GM12878 (cell line): ENCODE measurements around the gene GGNBP2. TPM values are rescaled to one million over a fixed set of nuclear protein-coding genes. Genes with fewer than 3 reads are reported as not detected.

ENCODE experiments used
- ATAC-seq: fragments of 200-7000 bp; cut with Tn5 transposase; 3 replicates; pipeline ENCODE4 v1.9.1; 2020; ENCODE audit warnings: mild to moderate bottlenecking, moderate library complexity
- BruUV-seq: library from RNA; stranded (reverse); fragments of 400-500 nt; replicated peaks from 2 replicates; lab custom pipeline; 2021; lab: Mats Ljungman, UMichigan
- CTCF ChIA-PET: fragments of 300-600 bp; sonication (Branson Sonifier 250); formaldehyde crosslinking; extraction: SDS; loops from one replicate; lab custom pipeline; 2021; ENCODE audit warnings: inconsistent platforms; lab: Yijun Ruan, JAX
- POLR2A ChIA-PET: fragments of 350-600 bp; formaldehyde crosslinking; extraction: SDS; loops from one replicate; lab custom pipeline; 2021; ENCODE audit warnings: inconsistent platforms; lab: Charles Lee
- RAD21 ChIA-PET: fragments of 300-600 bp; sonication (Branson Sonifier 250); formaldehyde crosslinking; loops from one replicate; lab custom pipeline; 2023; ENCODE audit warnings: antibody characterized with exemption; ENCODE audit not compliant: unreplicated experiment; lab: Charles Lee
- SMC1A ChIA-PET: fragments of 300-600 bp; sonication (Branson Sonifier 250); formaldehyde crosslinking; loops from one replicate; lab custom pipeline; 2023; ENCODE audit not compliant: unreplicated experiment, uncharacterized antibody; lab: Charles Lee
- DNase-seq: peaks from one replicate; pipeline ENCODE4 v3.0.0-alpha.2; 2011; ENCODE audit warnings: low read depth, low spot score
- FAIRE-seq: peaks from 3 replicates; lab custom pipeline; 2011; peaks lifted over from hg19 to GRCh38; lab: Jason Lieb, UNC
- H2AFZ ChIP-seq: 2 replicates; pipeline ENCODE4 v1.6.0; 2011; ENCODE audit warnings: low read depth, low read length, control low read depth; ENCODE audit not compliant: control insufficient read depth
- H3K27ac ChIP-seq: 2 replicates; pipeline ENCODE4 v1.5.1; 2011; ENCODE audit warnings: control low read depth; ENCODE audit not compliant: control insufficient read depth, insufficient read depth
- H3K27me3 ChIP-seq, 2 experiments: replicated peaks in 1 of 2; 2 replicates each; pipeline versions ENCODE4 v1.6.0 to v1.6.1; 2011; ENCODE audit warnings: low read length in 1 of 2; ENCODE audit not compliant: control insufficient read depth in 2 of 2, insufficient read depth in 2 of 2
- H3K36me3 ChIP-seq, 2 experiments: 2 replicates each; pipeline ENCODE4 v1.5.1; 2011; ENCODE audit warnings: low read length in 1 of 2; ENCODE audit not compliant: control insufficient read depth in 2 of 2, insufficient read depth in 2 of 2
- H3K4me1 ChIP-seq: 2 replicates; pipeline ENCODE4 v1.6.1; 2011; ENCODE audit warnings: mild to moderate bottlenecking, low read length, moderate library complexity, mixed read lengths; ENCODE audit not compliant: control insufficient read depth, insufficient read depth
- H3K4me2 ChIP-seq: 2 replicates; pipeline ENCODE4 v1.6.0; 2011; ENCODE audit warnings: control low read depth; ENCODE audit not compliant: control insufficient read depth, insufficient read depth
- H3K4me3 ChIP-seq: fragments of 200-600 bp; sonication (generic); 2 replicates; pipeline ENCODE4 v1.5.1; 2016
- H3K79me2 ChIP-seq: 2 replicates; pipeline ENCODE4 v1.6.0; 2011; ENCODE audit warnings: low read length; ENCODE audit not compliant: control insufficient read depth, insufficient read depth
- H3K9ac ChIP-seq: 2 replicates; pipeline ENCODE4 v1.8.0; 2011; ENCODE audit warnings: low read length, control low read depth, mixed read lengths; ENCODE audit not compliant: control insufficient read depth, insufficient read depth
- H3K9me3 ChIP-seq: replicated peaks from 3 replicates; pipeline ENCODE4 v1.5.1; 2011; ENCODE audit warnings: mild to moderate bottlenecking, low read length; ENCODE audit not compliant: control insufficient read depth, insufficient read depth
- H4K20me1 ChIP-seq: 2 replicates; pipeline ENCODE4 v1.6.0; 2011; ENCODE audit not compliant: control insufficient read depth, insufficient read depth
- MEF2A ChIP-seq: IDR thresholded peaks from 2 replicates; pipeline ENCODE4 v1.6.1; 2011; ENCODE audit warnings: low read depth, mild to moderate bottlenecking, low read length, moderate library complexity; ENCODE audit not compliant: insufficient read depth
- MXI1 ChIP-seq: fragments of 150-350 bp; IDR thresholded peaks from 2 replicates; pipeline ENCODE4 v1.6.1; 2011; ENCODE audit warnings: low read depth, mild to moderate bottlenecking, inconsistent platforms, low read length, improper control_type of control experiment
- NFYB ChIP-seq: IDR thresholded peaks from 2 replicates; pipeline ENCODE4 v1.6.1; 2011; ENCODE audit warnings: low read depth, mild to moderate bottlenecking, low read length, improper control_type of control experiment, moderate library complexity; ENCODE audit not compliant: insufficient read depth
- PAX5 ChIP-seq: IDR thresholded peaks from 2 replicates; pipeline ENCODE4 v1.6.1; 2011; ENCODE audit warnings: low read depth, low read length, borderline replicate concordance
- POLR2AphosphoS2 ChIP-seq: IDR thresholded peaks from 2 replicates; pipeline ENCODE4 v1.6.1; 2011; ENCODE audit warnings: low read depth, mild to moderate bottlenecking, low read length, improper control_type of control experiment, moderate library complexity
- SMC3 ChIP-seq: IDR thresholded peaks from 2 replicates; pipeline ENCODE4 v1.6.1; 2011; ENCODE audit warnings: low read length, improper control_type of control experiment, borderline replicate concordance
- SREBF1 ChIP-seq: IDR thresholded peaks from 2 replicates; pipeline ENCODE4 v1.6.1; 2012; ENCODE audit warnings: mild to moderate bottlenecking, low read length
- SREBF2 ChIP-seq: IDR thresholded peaks from 2 replicates; pipeline ENCODE4 v1.6.1; 2012; ENCODE audit warnings: mild to moderate bottlenecking, low read length
- TCF7 ChIP-seq: IDR thresholded peaks from 2 replicates; pipeline ENCODE4 v1.6.1; 2014; ENCODE audit warnings: antibody characterized with exemption, borderline replicate concordance
- ZNF274 ChIP-seq: IDR thresholded peaks from one replicate; pipeline ENCODE4 v1.8.0; 2011; ENCODE audit not compliant: insufficient read length, insufficient read depth
- WGBS: methylation state at CpG from one replicate; pipeline ENCODE4 v1.1.6; 2016; ENCODE audit warnings: low lambda C conversion rate; ENCODE audit not compliant: insufficient replicate concordance, insufficient coverage; ENCODE audit errors: missing lambda C conversion rate; 5-methylcytosine and 5-hydroxymethylcytosine counted together
- in situ Hi-C: fragments of 300-500 bp; cut with MboI; formaldehyde crosslinking; loops from 9 replicates; pipeline ENCODE4 v1.14.3; 2018; ENCODE audit warnings: mixed read lengths
- intact Hi-C: fragments of 100-400 bp; cut with micrococcal nuclease; formaldehyde crosslinking; loops from one replicate; pipeline ENCODE4 v1.14.2; 2022; ENCODE audit not compliant: unreplicated experiment
- polyA plus RNA-seq, 11 experiments: library from polyadenylated mRNA; depleted of rRNA in 4 of 11; unstranded in 6 of 11; stranded (reverse) in 5 of 11; fragments of >200 nt; fragmentation: Nextera tagmentation in 4 of 11; fragmentation: Illumina TruSeq in 1 of 11; extraction: Ambion mirVana in 4 of 11; extraction: Trizol in 1 of 11; gene quantifications; 1 replicate in 1 of 11; 2 replicates in 10 of 11; pipeline versions ENCODE4 v1.2.1 to v1.2.3, GENCODE V29; 2011 to 2016; ENCODE audit warnings: inconsistent platforms in 2 of 11, missing spikeins in 2 of 11, low read depth in 1 of 11
- total RNA-seq, 4 experiments: library from RNA; depleted of rRNA in 3 of 4; stranded (reverse); fragments of >200 nt in 3 of 4; fragmentation: Illumina TruSeq in 1 of 4; extraction: Trizol in 1 of 4; gene quantifications; 2 replicates each; pipeline versions ENCODE4 v1.2.1 to v1.2.3, GENCODE V29; 2013 to 2021
- TF ChIP-seq, protein P1 (sequence below): IDR thresholded peaks from 2 replicates; pipeline ENCODE4 v1.6.1; 2011; ENCODE audit warnings: low read depth, mild to moderate bottlenecking, low read length, moderate library complexity, borderline replicate concordance; ENCODE audit errors: extremely low read depth
- TF ChIP-seq, protein P2 (sequence below): fragments of 450-650 bp; IDR thresholded peaks from 2 replicates; pipeline ENCODE4 v1.6.1; 2017; ENCODE audit warnings: mild to moderate bottlenecking, low read depth, inconsistent platforms; ENCODE audit not compliant: poor library complexity, severe bottlenecking
- TF ChIP-seq, protein P3 (sequence below): fragments of 150-350 bp; IDR thresholded peaks from 2 replicates; pipeline ENCODE4 v1.6.1; 2014; ENCODE audit warnings: mild to moderate bottlenecking, low read depth, low read length
- TF ChIP-seq, protein P4 (sequence below): fragments of 450-650 bp; IDR thresholded peaks from 2 replicates; pipeline ENCODE4 v1.6.1; 2017; ENCODE audit warnings: antibody characterized with exemption, mild to moderate bottlenecking, moderate library complexity

The GGNBP2 gene
- total and polyA plus RNA-seq, 10 of the 15 experiments (the other 5 are each of a cell fraction or from before 2014, with no cell fraction given) = 36.3 to 82.0 (median 50.0) TPM

- peaks cover 13% of the 10 kb centered on the region for H3K4me1 ChIP-seq
- CTCF ChIA-PET = interaction anchor here (0.6 to 1.1 kb wide), 2 partner anchors 62 to 116 kb away, joined by 3 to 4 read pairs; no protein-coding TSS in a partner anchor
- no peak overlapping the region for H2AFZ ChIP-seq
- POLR2A ChIA-PET = interaction anchor here (1.8 kb wide), 1 partner anchor 114 kb away, joined by 5 read pairs; the partner anchor contains the start of gene ZNHIT3
- no peak overlapping the region for H3K4me2 ChIP-seq
- intact Hi-C loops (loop anchor here (5.0 kb wide), 1 partner anchor 52 kb away; no protein-coding TSS in a partner anchor), in situ Hi-C loops (loop anchor here (10.0 to 25.0 kb wide), 3 partner anchors 463 to 765 kb away; no protein-coding TSS in a partner anchor)
- H3K4me3 ChIP-seq = no peak overlapping the region
- no peak overlapping the region for H3K9ac ChIP-seq
- no peaks in the 10 kb centered on the region for H3K36me3 ChIP-seq
- H3K27ac ChIP-seq = no peak overlapping the region
- no peaks in the 10 kb centered on the region for H3K9me3 ChIP-seq
- BruUV-seq = no TSS peak
- H3K27me3 ChIP-seq = no peaks in the 10 kb centered on the region
- DNase-seq = no peak
- peaks cover 29% of the 10 kb centered on the region for H3K79me2 ChIP-seq
- WGBS = 92% methylated on average over 11 of the region's 11 CpGs
- no peak for FAIRE-seq
- no peak for ATAC-seq
- peaks cover 2% of the 10 kb centered on the region; the same call in 1 of the 2 replicates for H4K20me1 ChIP-seq
- RAD21 ChIA-PET = no interaction called here
- SMC1A ChIA-PET = interaction anchor here (0.7 to 2.0 kb wide), 2 partner anchors 53 to 54 kb away, joined by 3 to 9 read pairs; no protein-coding TSS in a partner anchor
- TF ChIP-seq NFYB (no peak), TCF7 (no peak), SREBF2 (no peak), ZNF274 (no peak), MXI1 (no peak), POLR2AphosphoS2 (no peak), PAX5 (no peak), MEF2A (no peak), SREBF1 (no peak), SMC3 (no peak)
- TF ChIP-seq, protein P1, sequence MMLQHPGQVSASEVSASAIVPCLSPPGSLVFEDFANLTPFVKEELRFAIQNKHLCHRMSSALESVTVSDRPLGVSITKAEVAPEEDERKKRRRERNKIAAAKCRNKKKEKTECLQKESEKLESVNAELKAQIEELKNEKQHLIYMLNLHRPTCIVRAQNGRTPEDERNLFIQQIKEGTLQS = no peak
- TF ChIP-seq, protein P2, sequence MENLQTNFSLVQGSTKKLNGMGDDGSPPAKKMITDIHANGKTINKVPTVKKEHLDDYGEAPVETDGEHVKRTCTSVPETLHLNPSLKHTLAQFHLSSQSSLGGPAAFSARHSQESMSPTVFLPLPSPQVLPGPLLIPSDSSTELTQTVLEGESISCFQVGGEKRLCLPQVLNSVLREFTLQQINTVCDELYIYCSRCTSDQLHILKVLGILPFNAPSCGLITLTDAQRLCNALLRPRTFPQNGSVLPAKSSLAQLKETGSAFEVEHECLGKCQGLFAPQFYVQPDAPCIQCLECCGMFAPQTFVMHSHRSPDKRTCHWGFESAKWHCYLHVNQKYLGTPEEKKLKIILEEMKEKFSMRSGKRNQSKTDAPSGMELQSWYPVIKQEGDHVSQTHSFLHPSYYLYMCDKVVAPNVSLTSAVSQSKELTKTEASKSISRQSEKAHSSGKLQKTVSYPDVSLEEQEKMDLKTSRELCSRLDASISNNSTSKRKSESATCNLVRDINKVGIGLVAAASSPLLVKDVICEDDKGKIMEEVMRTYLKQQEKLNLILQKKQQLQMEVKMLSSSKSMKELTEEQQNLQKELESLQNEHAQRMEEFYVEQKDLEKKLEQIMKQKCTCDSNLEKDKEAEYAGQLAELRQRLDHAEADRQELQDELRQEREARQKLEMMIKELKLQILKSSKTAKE = no peak
- TF ChIP-seq, protein P3, sequence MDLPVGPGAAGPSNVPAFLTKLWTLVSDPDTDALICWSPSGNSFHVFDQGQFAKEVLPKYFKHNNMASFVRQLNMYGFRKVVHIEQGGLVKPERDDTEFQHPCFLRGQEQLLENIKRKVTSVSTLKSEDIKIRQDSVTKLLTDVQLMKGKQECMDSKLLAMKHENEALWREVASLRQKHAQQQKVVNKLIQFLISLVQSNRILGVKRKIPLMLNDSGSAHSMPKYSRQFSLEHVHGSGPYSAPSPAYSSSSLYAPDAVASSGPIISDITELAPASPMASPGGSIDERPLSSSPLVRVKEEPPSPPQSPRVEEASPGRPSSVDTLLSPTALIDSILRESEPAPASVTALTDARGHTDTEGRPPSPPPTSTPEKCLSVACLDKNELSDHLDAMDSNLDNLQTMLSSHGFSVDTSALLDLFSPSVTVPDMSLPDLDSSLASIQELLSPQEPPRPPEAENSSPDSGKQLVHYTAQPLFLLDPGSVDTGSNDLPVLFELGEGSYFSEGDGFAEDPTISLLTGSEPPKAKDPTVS = no peak
- TF ChIP-seq, protein P4, sequence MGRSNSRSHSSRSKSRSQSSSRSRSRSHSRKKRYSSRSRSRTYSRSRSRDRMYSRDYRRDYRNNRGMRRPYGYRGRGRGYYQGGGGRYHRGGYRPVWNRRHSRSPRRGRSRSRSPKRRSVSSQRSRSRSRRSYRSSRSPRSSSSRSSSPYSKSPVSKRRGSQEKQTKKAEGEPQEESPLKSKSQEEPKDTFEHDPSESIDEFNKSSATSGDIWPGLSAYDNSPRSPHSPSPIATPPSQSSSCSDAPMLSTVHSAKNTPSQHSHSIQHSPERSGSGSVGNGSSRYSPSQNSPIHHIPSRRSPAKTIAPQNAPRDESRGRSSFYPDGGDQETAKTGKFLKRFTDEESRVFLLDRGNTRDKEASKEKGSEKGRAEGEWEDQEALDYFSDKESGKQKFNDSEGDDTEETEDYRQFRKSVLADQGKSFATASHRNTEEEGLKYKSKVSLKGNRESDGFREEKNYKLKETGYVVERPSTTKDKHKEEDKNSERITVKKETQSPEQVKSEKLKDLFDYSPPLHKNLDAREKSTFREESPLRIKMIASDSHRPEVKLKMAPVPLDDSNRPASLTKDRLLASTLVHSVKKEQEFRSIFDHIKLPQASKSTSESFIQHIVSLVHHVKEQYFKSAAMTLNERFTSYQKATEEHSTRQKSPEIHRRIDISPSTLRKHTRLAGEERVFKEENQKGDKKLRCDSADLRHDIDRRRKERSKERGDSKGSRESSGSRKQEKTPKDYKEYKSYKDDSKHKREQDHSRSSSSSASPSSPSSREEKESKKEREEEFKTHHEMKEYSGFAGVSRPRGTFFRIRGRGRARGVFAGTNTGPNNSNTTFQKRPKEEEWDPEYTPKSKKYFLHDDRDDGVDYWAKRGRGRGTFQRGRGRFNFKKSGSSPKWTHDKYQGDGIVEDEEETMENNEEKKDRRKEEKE = no peak
- TF ChIP-seq, all 136 proteins: peak for 0
These were observed 55.0 kb downstream of the GGNBP2 start for GRCh38 chr17:36599546-36600250.
